Pancreas (tissue), 10 donors: ENCODE measurements around the gene OR6N2. TPM values are rescaled to one million over a fixed set of nuclear protein-coding genes. Genes with fewer than 3 reads are reported as not detected.

Experiments used
- ATAC-seq, 4 donors: fragments of 200-7000 bp; cut with Tn5 transposase; one replicate each; pipeline versions ENCODE4 v1.8.0 to v1.9.1; 2020; ENCODE audit warnings: mild to moderate bottlenecking in 4 of 4, moderate library complexity in 4 of 4
- DNase-seq, 6 donors: peaks; one replicate each; pipeline ENCODE4 v3.0.0-alpha.2; 2020
- FAIRE-seq: peaks from 2 replicates; lab custom pipeline; 2012; peaks lifted over from hg19 to GRCh38; lab: Jason Lieb, UNC
- H3K27ac ChIP-seq, 4 donors: fragments of 200-600 bp; sonication (generic); 1 replicate in 3 of 4; 2 replicates in 1 of 4; pipeline versions ENCODE4 v1.5.0 to v1.8.0; 2020
- H3K27me3 ChIP-seq, 4 donors: fragments of 200-600 bp; one replicate each; pipeline ENCODE4 v1.8.0; 2021
- H3K36me3 ChIP-seq, 3 donors: fragments of 200-600 bp; sonication (generic) in 1 of 3; one replicate each; pipeline versions ENCODE4 v1.5.0 to v1.8.0; 2020 to 2021
- H3K4me1 ChIP-seq, 3 donors: fragments of 200-600 bp; one replicate each; pipeline ENCODE4 v1.8.0; 2021
- H3K4me3 ChIP-seq, 4 donors: fragments of 200-600 bp; sonication (generic) in 2 of 4; one replicate each; pipeline versions ENCODE4 v1.5.0 to v1.8.0; 2020 to 2021
- H3K9me3 ChIP-seq, 4 donors: fragments of 200-600 bp; one replicate each; pipeline ENCODE4 v1.8.0; 2021
- WGBS, 2 donors: extraction: QIAGEN DNeasy Blood & Tissue Kit; methylation state at CpG; one replicate each; pipeline ENCODE4 v1.1.7; 2013; 5-methylcytosine and 5-hydroxymethylcytosine counted together
- intact Hi-C, 3 donors: fragments of 100-400 bp; cut with DNase I; formaldehyde crosslinking; loops; one replicate each; pipeline versions ENCODE4 v1.11.1 to v1.14.2; 2022
- polyA plus RNA-seq, 2 donors: library from polyadenylated mRNA; stranded (reverse); fragments of 200-250 nt; gene quantifications; one replicate each; pipeline ENCODE4 v1.2.3, GENCODE V29; 2013
- total RNA-seq, 6 donors: library from RNA; stranded (reverse); fragmentation: NEBNext Ultra II Directional in 4 of 6; extraction: Animal tissue kit (Norgen Biotek cat#: 25700) in 4 of 6; gene quantifications; one replicate each; pipeline versions ENCODE4 v1.2.1 to v1.2.4, GENCODE V29; 2021 to 2023
- TF ChIP-seq, protein P1 (sequence below), 4 donors: fragments of 200-600 bp; sonication (generic) in 3 of 4; IDR thresholded peaks; one replicate each; pipeline versions ENCODE4 v1.5.0 to v1.8.0; 2021; ENCODE audit warnings: antibody characterized with exemption in 4 of 4
- donor health status: healthy with polysubstance abuse.
- donor health status: DM: no; HTN: no; CAD: no; lungs with moderate emphysema.
- donor health status: DM: no; HTN: no; CAD: no.
- donor health status: control.
- donor health status: control.
- donor health status: Bipolar disorder and iron deficiency.
- donor health status: DM: yes; HTN: yes; CAD: no.
- donor health status: DM: no; HTN: no; CAD: no.
- donor health status: DM: no; HTN: no; CAD: no.
- donor health status: DM: yes; HTN: yes; CAD: no.

OR6N2 gene, protein sequence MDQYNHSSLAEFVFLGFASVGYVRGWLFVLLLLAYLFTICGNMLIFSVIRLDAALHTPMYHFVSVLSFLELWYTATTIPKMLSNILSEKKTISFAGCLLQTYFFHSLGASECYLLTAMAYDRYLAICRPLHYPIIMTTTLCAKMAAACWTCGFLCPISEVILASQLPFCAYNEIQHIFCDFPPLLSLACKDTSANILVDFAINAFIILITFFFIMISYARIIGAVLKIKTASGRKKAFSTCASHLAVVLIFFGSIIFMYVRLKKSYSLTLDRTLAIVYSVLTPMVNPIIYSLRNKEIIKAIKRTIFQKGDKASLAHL
- total RNA-seq: not detected
- polyA plus RNA-seq: not detected

DNA sequence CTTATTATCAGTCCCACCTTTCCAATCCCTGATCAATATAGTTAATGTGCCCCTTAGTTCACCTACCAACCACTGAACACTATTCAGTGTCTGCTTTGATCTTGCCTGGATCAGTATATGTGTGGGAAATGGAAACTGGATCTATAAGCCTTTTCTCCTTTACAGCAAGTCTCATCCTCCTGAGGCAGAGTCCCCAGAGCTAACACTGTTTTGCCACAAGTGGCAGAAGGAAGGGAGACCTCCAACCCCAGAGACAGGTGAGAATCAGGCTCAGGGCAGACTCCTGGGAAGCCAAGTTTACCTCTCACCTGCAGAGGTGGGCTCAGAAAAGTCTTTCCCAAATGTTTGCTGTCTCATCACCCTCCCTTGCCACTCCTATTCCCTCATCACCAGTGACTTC is at the start of gene OR6N2:
TSS of gene OR6N2 (minus strand) at position 101 of the 400 bp plus-strand sequence. CDS start 3,569 bp downstream, outside the sequence.
- ATAC-seq: no peak
- H3K4me3 ChIP-seq: no peak within 1 kb of the TSS
- TF ChIP-seq, protein P1, sequence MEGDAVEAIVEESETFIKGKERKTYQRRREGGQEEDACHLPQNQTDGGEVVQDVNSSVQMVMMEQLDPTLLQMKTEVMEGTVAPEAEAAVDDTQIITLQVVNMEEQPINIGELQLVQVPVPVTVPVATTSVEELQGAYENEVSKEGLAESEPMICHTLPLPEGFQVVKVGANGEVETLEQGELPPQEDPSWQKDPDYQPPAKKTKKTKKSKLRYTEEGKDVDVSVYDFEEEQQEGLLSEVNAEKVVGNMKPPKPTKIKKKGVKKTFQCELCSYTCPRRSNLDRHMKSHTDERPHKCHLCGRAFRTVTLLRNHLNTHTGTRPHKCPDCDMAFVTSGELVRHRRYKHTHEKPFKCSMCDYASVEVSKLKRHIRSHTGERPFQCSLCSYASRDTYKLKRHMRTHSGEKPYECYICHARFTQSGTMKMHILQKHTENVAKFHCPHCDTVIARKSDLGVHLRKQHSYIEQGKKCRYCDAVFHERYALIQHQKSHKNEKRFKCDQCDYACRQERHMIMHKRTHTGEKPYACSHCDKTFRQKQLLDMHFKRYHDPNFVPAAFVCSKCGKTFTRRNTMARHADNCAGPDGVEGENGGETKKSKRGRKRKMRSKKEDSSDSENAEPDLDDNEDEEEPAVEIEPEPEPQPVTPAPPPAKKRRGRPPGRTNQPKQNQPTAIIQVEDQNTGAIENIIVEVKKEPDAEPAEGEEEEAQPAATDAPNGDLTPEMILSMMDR (IDR thresholded peaks at IDR 0.05): no peak
- H3K9me3 ChIP-seq: no peaks in the 10 kb centered on the region
- H3K36me3 ChIP-seq: no peaks in the 10 kb centered on the region
- no peak within 1 kb of the TSS for H3K27ac ChIP-seq
- intact Hi-C loops: no loop called here
- H3K4me1 ChIP-seq: no peaks in the 10 kb centered on the region
- H3K27me3 ChIP-seq: no peaks in the 10 kb centered on the region
- DNase-seq: no peak
- no peak for FAIRE-seq

DNA sequence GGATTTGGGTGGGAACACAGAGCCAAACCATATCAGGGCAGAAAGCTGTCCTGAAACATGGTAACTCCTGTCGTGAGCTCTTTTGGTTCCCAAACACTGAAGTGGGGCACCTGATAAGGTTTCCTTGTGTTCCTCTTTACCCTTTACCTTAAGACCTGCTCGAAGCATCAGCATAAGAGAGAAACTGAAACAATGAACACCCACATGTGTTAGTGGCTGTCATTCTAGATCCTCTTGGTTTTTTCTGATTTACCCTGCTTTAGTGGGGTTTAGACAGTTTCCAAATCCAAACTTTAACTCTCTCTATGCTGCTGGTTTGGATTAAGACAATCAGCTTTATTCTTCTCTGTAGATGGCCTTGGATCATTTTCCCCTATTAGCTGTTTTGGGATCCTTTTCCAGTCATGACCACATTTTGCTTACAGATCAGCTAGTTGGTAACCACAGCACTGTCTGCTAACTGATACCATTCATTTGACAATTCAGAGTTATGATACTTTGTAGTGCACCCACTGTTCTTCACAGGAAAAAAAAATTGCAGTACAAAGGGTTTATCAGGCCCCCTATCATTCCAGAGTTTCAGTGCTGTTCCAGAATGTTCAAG is 49.2 kb upstream of the OR6N2 start:
- no peaks in the 10 kb centered on the region for H3K4me1 ChIP-seq
- FAIRE-seq: no peak
- WGBS, 2 donors: 38 to 49% methylated on average over 2 of the region's 2 CpGs
- no peak overlapping the region for H3K4me3 ChIP-seq
- no peaks in the 10 kb centered on the region for H3K27me3 ChIP-seq
- no peak for DNase-seq
- no peaks in the 10 kb centered on the region for H3K36me3 ChIP-seq
- no peak for ATAC-seq
- H3K9me3 ChIP-seq: no peaks in the 10 kb centered on the region
- no peak overlapping the region for H3K27ac ChIP-seq
- TF ChIP-seq, protein P1 (IDR thresholded peaks at IDR 0.05): no peak
- intact Hi-C loops: no loop called here

DNA sequence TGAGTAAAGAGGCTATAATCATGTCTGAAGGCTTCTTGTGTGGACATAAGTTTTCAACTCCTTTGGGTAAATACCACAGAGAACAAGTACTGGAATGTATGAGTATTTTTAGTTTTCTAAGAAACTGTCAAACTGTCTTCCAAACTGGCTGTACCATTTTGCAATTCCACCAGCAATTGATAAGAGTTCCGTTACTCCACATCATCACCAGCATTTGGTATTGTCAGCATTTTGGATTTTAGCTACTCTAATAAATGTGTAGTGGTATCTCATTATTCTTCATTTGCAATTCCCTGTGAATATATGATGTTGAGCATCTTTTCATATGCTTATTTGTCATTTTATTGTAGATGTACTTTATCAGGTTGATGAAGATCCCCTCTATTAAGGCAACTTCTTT is 40.7 kb upstream of the OR6N2 start:
- FAIRE-seq (no peak), DNase-seq (no peak), ATAC-seq (no peak)
- no peaks in the 10 kb centered on the region for H3K9me3 ChIP-seq
- no peaks in the 10 kb centered on the region for H3K36me3 ChIP-seq
- 44 to 47% methylated on average over 1 of the region's 1 CpG for WGBS, 2 donors
- H3K27ac ChIP-seq: no peak overlapping the region
- no peaks in the 10 kb centered on the region for H3K27me3 ChIP-seq
- H3K4me1 ChIP-seq: no peaks in the 10 kb centered on the region
- no peak overlapping the region for H3K4me3 ChIP-seq
- intact Hi-C loops: no loop called here
- TF ChIP-seq, protein P1 (IDR thresholded peaks at IDR 0.05): no peak

DNA sequence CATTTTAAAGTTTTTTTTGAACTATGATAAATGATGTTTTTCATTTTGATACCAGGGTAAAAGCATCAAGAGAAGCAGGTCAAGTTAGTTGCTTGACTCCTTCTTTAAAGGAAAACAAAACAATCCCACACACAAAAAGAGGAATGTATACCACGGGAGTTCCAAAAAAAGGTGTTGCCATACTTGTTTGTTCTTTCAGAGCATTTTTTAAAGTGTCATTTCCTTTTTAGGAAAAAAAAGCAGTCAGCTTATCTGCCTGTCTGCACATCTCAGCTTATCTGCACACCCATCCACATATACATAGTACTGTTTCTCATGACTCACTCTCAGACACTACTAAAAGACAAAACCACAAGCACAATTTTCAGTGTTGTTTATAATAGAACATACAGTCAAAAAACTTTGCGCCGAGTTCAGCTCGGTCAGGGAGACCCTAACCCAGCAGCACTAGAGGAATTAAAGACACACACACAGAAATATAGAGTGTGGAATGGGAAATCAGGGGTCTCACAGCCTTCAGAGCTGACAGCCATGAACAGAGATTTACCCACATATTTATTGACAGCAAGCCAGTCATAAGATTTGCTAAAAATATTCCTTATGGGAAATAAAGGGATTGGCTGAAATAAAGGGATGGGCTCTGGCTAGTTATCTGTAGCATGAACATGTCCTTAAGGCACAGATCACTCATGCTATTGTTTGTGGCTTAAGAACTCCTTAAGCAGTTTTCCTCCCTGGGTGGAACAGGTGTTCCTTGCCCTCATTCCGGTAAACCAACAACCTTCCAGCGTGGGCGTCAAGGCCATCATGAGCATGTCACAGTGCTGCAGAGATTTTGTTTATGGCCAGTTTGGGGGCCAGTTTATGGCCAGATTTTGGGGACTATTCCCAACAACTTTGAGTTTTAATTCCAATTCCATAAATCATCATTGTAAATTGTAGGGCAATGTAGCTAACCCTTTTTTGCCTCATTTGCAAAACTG is 38.7 kb upstream of the OR6N2 start:
- H3K4me3 ChIP-seq: no peak overlapping the region
- intact Hi-C loops: no loop called here
- H3K4me1 ChIP-seq: no peaks in the 10 kb centered on the region
- H3K27me3 ChIP-seq: no peaks in the 10 kb centered on the region
- TF ChIP-seq, protein P1 (IDR thresholded peaks at IDR 0.05): no peak
- H3K9me3 ChIP-seq: no peaks in the 10 kb centered on the region
- DNase-seq (no peak), ATAC-seq (peak in 2 of 4 donors; percentile 41), FAIRE-seq (no peak)
- H3K36me3 ChIP-seq: no peaks in the 10 kb centered on the region
- WGBS, 2 donors: 52 to 65% methylated on average over 7 of the region's 7 CpGs
- peak overlapping the region in 1 of 4 donors; percentile 41 for H3K27ac ChIP-seq
